GM12878 (cell line): ENCODE measurements around the gene ANK3. TPM values are rescaled to one million over a fixed set of nuclear protein-coding genes. Genes with fewer than 3 reads are reported as not detected.

Experiments used
- ATAC-seq: fragments of 200-7000 bp; cut with Tn5 transposase; 3 replicates; pipeline ENCODE4 v1.9.1; 2020; ENCODE audit warnings: mild to moderate bottlenecking, moderate library complexity
- BruUV-seq: library from RNA; stranded (reverse); fragments of 400-500 nt; replicated peaks from 2 replicates; lab custom pipeline; 2021; lab: Mats Ljungman, UMichigan
- CTCF ChIA-PET: fragments of 300-600 bp; sonication (Branson Sonifier 250); formaldehyde crosslinking; extraction: SDS; loops from one replicate; lab custom pipeline; 2021; ENCODE audit warnings: inconsistent platforms; lab: Yijun Ruan, JAX
- POLR2A ChIA-PET: fragments of 350-600 bp; formaldehyde crosslinking; extraction: SDS; loops from one replicate; lab custom pipeline; 2021; ENCODE audit warnings: inconsistent platforms; lab: Charles Lee
- RAD21 ChIA-PET: fragments of 300-600 bp; sonication (Branson Sonifier 250); formaldehyde crosslinking; loops from one replicate; lab custom pipeline; 2023; ENCODE audit warnings: antibody characterized with exemption; ENCODE audit not compliant: unreplicated experiment; lab: Charles Lee
- SMC1A ChIA-PET: fragments of 300-600 bp; sonication (Branson Sonifier 250); formaldehyde crosslinking; loops from one replicate; lab custom pipeline; 2023; ENCODE audit not compliant: unreplicated experiment, uncharacterized antibody; lab: Charles Lee
- DNase-seq: peaks from one replicate; pipeline ENCODE4 v3.0.0-alpha.2; 2011; ENCODE audit warnings: low read depth, low spot score
- FAIRE-seq: peaks from 3 replicates; lab custom pipeline; 2011; peaks lifted over from hg19 to GRCh38; lab: Jason Lieb, UNC
- H2AFZ ChIP-seq: 2 replicates; pipeline ENCODE4 v1.6.0; 2011; ENCODE audit warnings: low read depth, low read length, control low read depth; ENCODE audit not compliant: control insufficient read depth
- H3K27ac ChIP-seq: 2 replicates; pipeline ENCODE4 v1.5.1; 2011; ENCODE audit warnings: control low read depth; ENCODE audit not compliant: control insufficient read depth, insufficient read depth
- H3K27me3 ChIP-seq, 2 experiments: replicated peaks in 1 of 2; 2 replicates each; pipeline versions ENCODE4 v1.6.0 to v1.6.1; 2011; ENCODE audit warnings: low read length in 1 of 2; ENCODE audit not compliant: control insufficient read depth in 2 of 2, insufficient read depth in 2 of 2
- H3K36me3 ChIP-seq, 2 experiments: 2 replicates each; pipeline ENCODE4 v1.5.1; 2011; ENCODE audit warnings: low read length in 1 of 2; ENCODE audit not compliant: control insufficient read depth in 2 of 2, insufficient read depth in 2 of 2
- H3K4me1 ChIP-seq: 2 replicates; pipeline ENCODE4 v1.6.1; 2011; ENCODE audit warnings: mild to moderate bottlenecking, low read length, moderate library complexity, mixed read lengths; ENCODE audit not compliant: control insufficient read depth, insufficient read depth
- H3K4me2 ChIP-seq: 2 replicates; pipeline ENCODE4 v1.6.0; 2011; ENCODE audit warnings: control low read depth; ENCODE audit not compliant: control insufficient read depth, insufficient read depth
- H3K4me3 ChIP-seq: fragments of 200-600 bp; sonication (generic); 2 replicates; pipeline ENCODE4 v1.5.1; 2016
- H3K79me2 ChIP-seq: 2 replicates; pipeline ENCODE4 v1.6.0; 2011; ENCODE audit warnings: low read length; ENCODE audit not compliant: control insufficient read depth, insufficient read depth
- H3K9ac ChIP-seq: 2 replicates; pipeline ENCODE4 v1.8.0; 2011; ENCODE audit warnings: low read length, control low read depth, mixed read lengths; ENCODE audit not compliant: control insufficient read depth, insufficient read depth
- H3K9me3 ChIP-seq: replicated peaks from 3 replicates; pipeline ENCODE4 v1.5.1; 2011; ENCODE audit warnings: mild to moderate bottlenecking, low read length; ENCODE audit not compliant: control insufficient read depth, insufficient read depth
- H4K20me1 ChIP-seq: 2 replicates; pipeline ENCODE4 v1.6.0; 2011; ENCODE audit not compliant: control insufficient read depth, insufficient read depth
- ASH2L ChIP-seq: fragments of 300-600, 200-600 bp; sonication (generic); IDR thresholded peaks from 2 replicates; pipeline ENCODE4 v1.6.1; 2017; ENCODE audit warnings: low read depth, mild to moderate bottlenecking, borderline replicate concordance
- BACH1 ChIP-seq: fragments of 450-650 bp; IDR thresholded peaks from 2 replicates; pipeline ENCODE4 v1.6.1; 2017; ENCODE audit warnings: mild to moderate bottlenecking, borderline replicate concordance
- BCL11A ChIP-seq: IDR thresholded peaks from 2 replicates; pipeline ENCODE4 v1.6.1; 2011; ENCODE audit warnings: low read depth, low read length
- CHD2 ChIP-seq: IDR thresholded peaks from 2 replicates; pipeline ENCODE4 v1.6.1; 2011; ENCODE audit warnings: low read depth, low read length, improper control_type of control experiment, borderline replicate concordance
- HCFC1 ChIP-seq: fragments of 150-350 bp; IDR thresholded peaks from 2 replicates; pipeline ENCODE4 v1.6.1; 2014; ENCODE audit warnings: low read length
- POLR2AphosphoS2 ChIP-seq: IDR thresholded peaks from 2 replicates; pipeline ENCODE4 v1.6.1; 2011; ENCODE audit warnings: low read depth, mild to moderate bottlenecking, low read length, improper control_type of control experiment, moderate library complexity
- SIN3A ChIP-seq: IDR thresholded peaks from 2 replicates; pipeline ENCODE4 v1.6.1; 2012; ENCODE audit warnings: low read depth, low read length, improper control_type of control experiment
- TAF1 ChIP-seq: IDR thresholded peaks from 2 replicates; pipeline ENCODE4 v1.6.1; 2011; ENCODE audit warnings: mild to moderate bottlenecking, low read depth, low read length, borderline replicate concordance
- ZSCAN29 ChIP-seq: fragments of 450-650 bp; IDR thresholded peaks from 2 replicates; pipeline ENCODE4 v1.6.1; 2017; ENCODE audit warnings: mild to moderate bottlenecking, moderate library complexity
- WGBS: methylation state at CpG from one replicate; pipeline ENCODE4 v1.1.6; 2016; ENCODE audit warnings: low lambda C conversion rate; ENCODE audit not compliant: insufficient replicate concordance, insufficient coverage; ENCODE audit errors: missing lambda C conversion rate; 5-methylcytosine and 5-hydroxymethylcytosine counted together
- in situ Hi-C: fragments of 300-500 bp; cut with MboI; formaldehyde crosslinking; loops from 9 replicates; pipeline ENCODE4 v1.14.3; 2018; ENCODE audit warnings: mixed read lengths
- intact Hi-C: fragments of 100-400 bp; cut with micrococcal nuclease; formaldehyde crosslinking; loops from one replicate; pipeline ENCODE4 v1.14.2; 2022; ENCODE audit not compliant: unreplicated experiment
- polyA plus RNA-seq, 11 experiments: library from polyadenylated mRNA; depleted of rRNA in 4 of 11; unstranded in 6 of 11; stranded (reverse) in 5 of 11; fragments of >200 nt; fragmentation: Nextera tagmentation in 4 of 11; fragmentation: Illumina TruSeq in 1 of 11; extraction: Ambion mirVana in 4 of 11; extraction: Trizol in 1 of 11; gene quantifications; 1 replicate in 1 of 11; 2 replicates in 10 of 11; pipeline versions ENCODE4 v1.2.1 to v1.2.3, GENCODE V29; 2011 to 2016; ENCODE audit warnings: inconsistent platforms in 2 of 11, missing spikeins in 2 of 11, low read depth in 1 of 11
- total RNA-seq, 4 experiments: library from RNA; depleted of rRNA in 3 of 4; stranded (reverse); fragments of >200 nt in 3 of 4; fragmentation: Illumina TruSeq in 1 of 4; extraction: Trizol in 1 of 4; gene quantifications; 2 replicates each; pipeline versions ENCODE4 v1.2.1 to v1.2.3, GENCODE V29; 2013 to 2021
- TF ChIP-seq, protein P1 (sequence below), 3 experiments: IDR thresholded peaks in 2 of 3; conservative IDR thresholded peaks in 1 of 3; 2 replicates each; pipeline ENCODE4 v1.5.1; 2011; ENCODE audit warnings: low read depth in 3 of 3, low read length in 3 of 3, mild to moderate bottlenecking in 3 of 3, control low read depth in 2 of 3, moderate library complexity in 2 of 3, inconsistent platforms in 1 of 3, mixed read lengths in 1 of 3; ENCODE audit not compliant: control insufficient read depth in 2 of 3, insufficient read depth in 1 of 3; ENCODE audit errors: extremely low read depth in 1 of 3
- TF ChIP-seq, protein P2 (sequence below): IDR thresholded peaks from 2 replicates; pipeline ENCODE4 v1.6.1; 2011; ENCODE audit warnings: low read depth, mild to moderate bottlenecking, low read length, moderate library complexity, borderline replicate concordance; ENCODE audit errors: extremely low read depth
- TF ChIP-seq, protein P3 (sequence below): fragments of 150-350 bp; IDR thresholded peaks from 2 replicates; pipeline ENCODE4 v1.6.1; 2016; ENCODE audit warnings: low read depth, low read length

Gene ANK3
- total and polyA plus RNA-seq, 10 of the 15 experiments (the other 5 are each of a cell fraction or from before 2014, with no cell fraction given) = 0.06 to 0.82 (median 0.20) TPM; not detected in 2

DNA sequence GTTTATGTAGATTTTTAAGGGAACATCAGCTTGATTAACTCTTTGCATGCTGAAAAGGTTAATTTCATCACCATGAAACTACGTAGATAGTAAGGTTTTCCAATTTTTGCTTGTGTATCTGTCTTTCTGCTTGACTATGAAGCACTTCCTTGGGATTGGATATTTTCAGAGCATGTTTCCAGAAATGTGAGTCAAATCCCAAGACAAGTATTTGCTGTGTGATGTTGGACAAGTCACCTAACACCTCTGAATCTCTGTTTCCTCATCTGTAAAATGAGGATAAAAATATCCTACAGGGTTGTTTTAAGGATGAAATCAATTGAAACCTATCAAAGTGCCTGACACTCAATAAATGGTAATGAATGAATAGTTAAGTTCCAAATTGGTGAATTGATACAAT is 42.4 kb downstream of the ANK3 start:
- RAD21 ChIA-PET = no interaction called here
- intact Hi-C loops (no loop called here), in situ Hi-C loops (no loop called here)
- Histone ChIP-seq H3K4me2 (no peak overlapping the region), H3K9me3 (no peaks in the 10 kb centered on the region), H3K36me3 (no peaks in the 10 kb centered on the region), H3K4me3 (no peak overlapping the region), H3K9ac (no peak overlapping the region), H3K4me1 (peaks cover 19% of the 10 kb centered on the region), H4K20me1 (no peaks in the 10 kb centered on the region), H2AFZ (no peak overlapping the region), H3K27me3 (no peaks in the 10 kb centered on the region)
- no TSS peak for BruUV-seq
- CTCF ChIA-PET = no interaction called here
- FAIRE-seq = no peak
- no peak for DNase-seq
- SMC1A ChIA-PET = no interaction called here
- 86% methylated on average over 1 of the region's 1 CpG for WGBS
- ATAC-seq = no peak
- TF ChIP-seq SIN3A = no peak
- no peak for TF ChIP-seq CHD2
- no peak for TF ChIP-seq ASH2L
- TF ChIP-seq, all 136 proteins: peak for 0
- Histone ChIP-seq H3K27ac (no peak overlapping the region), H3K79me2 (no peaks in the 10 kb centered on the region)
- POLR2A ChIA-PET = no interaction called here

DNA sequence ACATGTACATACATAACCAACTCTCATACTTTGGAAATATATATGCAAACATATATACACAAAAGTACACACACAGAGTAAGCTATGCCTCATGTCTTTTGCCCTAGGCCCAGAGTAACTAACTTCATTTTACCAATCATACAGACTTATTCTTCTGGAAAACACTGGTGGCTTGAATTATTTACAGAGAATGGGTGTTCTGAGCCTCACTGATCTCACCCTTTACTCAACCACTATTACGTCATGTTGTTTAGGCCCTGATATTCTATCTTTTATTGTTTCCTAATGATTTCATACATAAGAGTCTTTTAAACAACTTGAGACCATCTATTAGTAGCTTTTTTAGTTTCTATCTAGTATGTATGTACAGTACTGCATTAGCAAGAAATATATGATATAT is 43.0 kb downstream of the ANK3 start:
- no peak for ATAC-seq
- WGBS = 29% methylated on average over 1 of the region's 1 CpG
- H3K4me1 ChIP-seq = peaks cover 13% of the 10 kb centered on the region
- H3K9me3 ChIP-seq = no peaks in the 10 kb centered on the region
- no peaks in the 10 kb centered on the region for H3K79me2 ChIP-seq
- no peak overlapping the region for H2AFZ ChIP-seq
- intact Hi-C loops = no loop called here
- no peak for DNase-seq
- no TSS peak for BruUV-seq
- in situ Hi-C loops = no loop called here
- no peaks in the 10 kb centered on the region for H4K20me1 ChIP-seq
- RAD21 ChIA-PET = no interaction called here
- no peak overlapping the region for H3K27ac ChIP-seq
- POLR2A ChIA-PET = no interaction called here
- no peak for FAIRE-seq
- no peak overlapping the region for H3K4me3 ChIP-seq
- SMC1A ChIA-PET = no interaction called here
- CTCF ChIA-PET = interaction anchor here (2.2 kb wide), 1 partner anchor 11 kb away, joined by 9 read pairs; no protein-coding TSS in a partner anchor
- H3K9ac ChIP-seq = no peak overlapping the region
- H3K36me3 ChIP-seq = no peaks in the 10 kb centered on the region
- H3K4me2 ChIP-seq = no peak overlapping the region
- no peaks in the 10 kb centered on the region for H3K27me3 ChIP-seq
- no peak for TF ChIP-seq POLR2AphosphoS2
- TF ChIP-seq, protein P1, sequence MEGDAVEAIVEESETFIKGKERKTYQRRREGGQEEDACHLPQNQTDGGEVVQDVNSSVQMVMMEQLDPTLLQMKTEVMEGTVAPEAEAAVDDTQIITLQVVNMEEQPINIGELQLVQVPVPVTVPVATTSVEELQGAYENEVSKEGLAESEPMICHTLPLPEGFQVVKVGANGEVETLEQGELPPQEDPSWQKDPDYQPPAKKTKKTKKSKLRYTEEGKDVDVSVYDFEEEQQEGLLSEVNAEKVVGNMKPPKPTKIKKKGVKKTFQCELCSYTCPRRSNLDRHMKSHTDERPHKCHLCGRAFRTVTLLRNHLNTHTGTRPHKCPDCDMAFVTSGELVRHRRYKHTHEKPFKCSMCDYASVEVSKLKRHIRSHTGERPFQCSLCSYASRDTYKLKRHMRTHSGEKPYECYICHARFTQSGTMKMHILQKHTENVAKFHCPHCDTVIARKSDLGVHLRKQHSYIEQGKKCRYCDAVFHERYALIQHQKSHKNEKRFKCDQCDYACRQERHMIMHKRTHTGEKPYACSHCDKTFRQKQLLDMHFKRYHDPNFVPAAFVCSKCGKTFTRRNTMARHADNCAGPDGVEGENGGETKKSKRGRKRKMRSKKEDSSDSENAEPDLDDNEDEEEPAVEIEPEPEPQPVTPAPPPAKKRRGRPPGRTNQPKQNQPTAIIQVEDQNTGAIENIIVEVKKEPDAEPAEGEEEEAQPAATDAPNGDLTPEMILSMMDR (IDR thresholded peaks at IDR 0.05 in 2 of 3, conservative IDR thresholded peaks at IDR 0.05 in 1 of 3; ENCODE audit: control insufficient read depth in 2 of 3, extremely low read depth in 1 of 3, insufficient read depth in 1 of 3, low read depth in 3 of 3, low read length in 3 of 3) = no peak
- TF ChIP-seq, protein P2, sequence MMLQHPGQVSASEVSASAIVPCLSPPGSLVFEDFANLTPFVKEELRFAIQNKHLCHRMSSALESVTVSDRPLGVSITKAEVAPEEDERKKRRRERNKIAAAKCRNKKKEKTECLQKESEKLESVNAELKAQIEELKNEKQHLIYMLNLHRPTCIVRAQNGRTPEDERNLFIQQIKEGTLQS = no peak
- no peak for TF ChIP-seq BACH1
- TF ChIP-seq BCL11A = no peak
- no peak for TF ChIP-seq ZSCAN29
- no peak for TF ChIP-seq TAF1
- no peak for TF ChIP-seq HCFC1
- TF ChIP-seq, protein P3, sequence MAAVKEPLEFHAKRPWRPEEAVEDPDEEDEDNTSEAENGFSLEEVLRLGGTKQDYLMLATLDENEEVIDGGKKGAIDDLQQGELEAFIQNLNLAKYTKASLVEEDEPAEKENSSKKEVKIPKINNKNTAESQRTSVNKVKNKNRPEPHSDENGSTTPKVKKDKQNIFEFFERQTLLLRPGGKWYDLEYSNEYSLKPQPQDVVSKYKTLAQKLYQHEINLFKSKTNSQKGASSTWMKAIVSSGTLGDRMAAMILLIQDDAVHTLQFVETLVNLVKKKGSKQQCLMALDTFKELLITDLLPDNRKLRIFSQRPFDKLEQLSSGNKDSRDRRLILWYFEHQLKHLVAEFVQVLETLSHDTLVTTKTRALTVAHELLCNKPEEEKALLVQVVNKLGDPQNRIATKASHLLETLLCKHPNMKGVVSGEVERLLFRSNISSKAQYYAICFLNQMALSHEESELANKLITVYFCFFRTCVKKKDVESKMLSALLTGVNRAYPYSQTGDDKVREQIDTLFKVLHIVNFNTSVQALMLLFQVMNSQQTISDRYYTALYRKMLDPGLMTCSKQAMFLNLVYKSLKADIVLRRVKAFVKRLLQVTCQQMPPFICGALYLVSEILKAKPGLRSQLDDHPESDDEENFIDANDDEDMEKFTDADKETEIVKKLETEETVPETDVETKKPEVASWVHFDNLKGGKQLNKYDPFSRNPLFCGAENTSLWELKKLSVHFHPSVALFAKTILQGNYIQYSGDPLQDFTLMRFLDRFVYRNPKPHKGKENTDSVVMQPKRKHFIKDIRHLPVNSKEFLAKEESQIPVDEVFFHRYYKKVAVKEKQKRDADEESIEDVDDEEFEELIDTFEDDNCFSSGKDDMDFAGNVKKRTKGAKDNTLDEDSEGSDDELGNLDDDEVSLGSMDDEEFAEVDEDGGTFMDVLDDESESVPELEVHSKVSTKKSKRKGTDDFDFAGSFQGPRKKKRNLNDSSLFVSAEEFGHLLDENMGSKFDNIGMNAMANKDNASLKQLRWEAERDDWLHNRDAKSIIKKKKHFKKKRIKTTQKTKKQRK = no peak
